A549 (cell line): ENCODE results near the gene ACADL. TPM values are rescaled to one million over a fixed set of nuclear protein-coding genes. Genes with fewer than 3 reads are reported as not detected.

ENCODE experiments used
- ATAC-seq, 2 experiments: fragments of 200-7000 bp in 1 of 2; fragments of >200 bp in 1 of 2; cut with Nextera tagmentation in 1 of 2; cut with Tn5 transposase in 1 of 2; 3 replicates each; pipeline versions ENCODE4 v1.8.0 to v1.9.1; 2018 to 2020; ENCODE audit warnings: mild to moderate bottlenecking in 1 of 2, moderate library complexity in 1 of 2
- CTCF ChIA-PET: fragments of 300-600 bp; sonication (Branson Sonifier 250); formaldehyde crosslinking; extraction: SDS; loops from one replicate; lab custom pipeline; 2021; ENCODE audit warnings: antibody characterized with exemption, inconsistent platforms; lab: Yijun Ruan, JAX
- POLR2A ChIA-PET: fragments of 350-600 bp; formaldehyde crosslinking; extraction: SDS; loops from one replicate; lab custom pipeline; 2021; ENCODE audit warnings: antibody characterized with exemption, inconsistent platforms; lab: Yijun Ruan, JAX
- DNase-seq, 2 experiments: peaks; one replicate each; pipeline versions ENCODE4 v3.0.0 to v3.0.0-alpha.2; 2011 to 2016; ENCODE audit warnings: low read depth in 1 of 2, low spot score in 1 of 2
- FAIRE-seq: peaks from 2 replicates; lab custom pipeline; 2011; peaks lifted over from hg19 to GRCh38; lab: Jason Lieb, UNC
- H3K27ac ChIP-seq, 2 experiments: fragments of >200 bp; sonication (Bioruptor Twin); formaldehyde crosslinking; 3 replicates each; pipeline ENCODE4 v1.5.1; 2016 to 2017
- H3K4me1 ChIP-seq: fragments of >200 bp; sonication (Bioruptor Twin); formaldehyde crosslinking; 3 replicates; pipeline ENCODE4 v1.6.1; 2016
- H3K4me2 ChIP-seq: fragments of >200 bp; sonication (Bioruptor Twin); formaldehyde crosslinking; 3 replicates; pipeline ENCODE4 v1.6.1; 2016
- H3K4me3 ChIP-seq: fragments of >200 bp; sonication (Bioruptor Twin); formaldehyde crosslinking; 3 replicates; pipeline ENCODE4 v1.5.1; 2016
- H3K9me3 ChIP-seq: fragments of >200 bp; sonication (Bioruptor Twin); formaldehyde crosslinking; 3 replicates; pipeline ENCODE4 v1.6.1; 2016
- EHMT2 ChIP-seq: fragments of 200-600 bp; sonication (generic); IDR thresholded peaks from 2 replicates; pipeline ENCODE4 v1.6.1; 2016; ENCODE audit warnings: antibody characterized with exemption, low read depth, mild to moderate bottlenecking, moderate library complexity
- HEYL ChIP-seq: fragments of 250-450 bp; sonication (Bioruptor Pico); IDR thresholded peaks from 2 replicates; pipeline ENCODE4 v1.8.0; 2021; ENCODE audit warnings: mild to moderate bottlenecking, moderate library complexity
- polyA plus RNA-seq, 4 experiments: library from polyadenylated mRNA; depleted of rRNA in 3 of 4; stranded (reverse); fragments of >200 nt; fragmentation: RNase III in 1 of 4; extraction: RNeasy Plus Mini Kit Qiagen cat#74134 plus additional on column Dnase treatment in 1 of 4; gene quantifications; 2 replicates in 3 of 4; 3 replicates in 1 of 4; pipeline ENCODE4 v1.2.3, GENCODE V29; 2011 to 2017
- small RNA-seq, 6 experiments: library from RNA; depleted of rRNA; stranded (forward); fragments of <200 nt; gene quantifications; one replicate each; pipeline ENCODE3, GENCODE V24; 2012

The ACADL gene
- polyA plus RNA-seq, 2 of the 4 experiments (the other 2 are of a cell fraction): 0.10 TPM; not detected in 1

GRCh38 chr2:210147614-210148013 lies 77.6 kb downstream of the ACADL start:
- TF ChIP-seq EHMT2 (no peak), HEYL (CRISPR knock-in tag) (no peak)
- DNase-seq: no peak
- Histone ChIP-seq H3K4me1 (no peaks in the 10 kb centered on the region), H3K27ac (no peak overlapping the region), H3K9me3 (no peaks in the 10 kb centered on the region), H3K4me3 (no peak overlapping the region), H3K4me2 (no peak overlapping the region)
- ChIA-PET POLR2A (no interaction called here), CTCF (interaction anchor here (1.1 kb wide), 1 partner anchor 74 kb away, joined by 3 read pairs; no protein-coding TSS in a partner anchor)
- FAIRE-seq: no peak
- ATAC-seq: no peak

Small RNA genes lying within 50 kb of the gene (small RNA-seq; reads per million reads assigned to genes)
- gene RF00019: 0 reads per million in 6 experiments

Other genes starting within 250 kb of the ACADL start
- gene RPE, start 222.8 kb downstream of the ACADL start, polyA plus RNA-seq (2011; rRNA removed): 116 and 118 TPM in 2 replicates
- 77.1 to 85.8 TPM (median 81.5 TPM) in 3 replicates for gene RPE, start 222.8 kb downstream of the ACADL start, polyA plus RNA-seq (2017; fragmentation: RNase III; extraction: RNeasy Plus Mini Kit Qiagen cat#74134 plus additional on column Dnase treatment)
- 2.7 and 3.6 TPM in 2 replicates for gene KANSL1L, start 54.0 kb downstream of the ACADL start, polyA plus RNA-seq (2011; rRNA removed)
- gene KANSL1L, start 54.0 kb downstream of the ACADL start, polyA plus RNA-seq (2017; fragmentation: RNase III; extraction: RNeasy Plus Mini Kit Qiagen cat#74134 plus additional on column Dnase treatment): 1.0 to 1.2 TPM (median 1.0 TPM) in 3 replicates
- gene MYL1, start 89.7 kb upstream of the ACADL start, polyA plus RNA-seq (2011; rRNA removed): not detected in 2 replicates
- gene MYL1, start 89.7 kb upstream of the ACADL start, polyA plus RNA-seq (2017; fragmentation: RNase III; extraction: RNeasy Plus Mini Kit Qiagen cat#74134 plus additional on column Dnase treatment): not detected in 3 replicates